GM18505 (cell line): ENCODE data around the gene DNMT3A.
A peak's percentile ranks its signal among the peaks of the same experiment; 100 is the strongest.

Source experiments
- ATAC-seq: cut with Tn5 transposase; IDR thresholded peaks from one replicate; pipeline ENCODE4 v1.9.1; 2021; ENCODE audit not compliant: unreplicated experiment
- POLR2A ChIP-seq: IDR thresholded peaks from 4 replicates; pipeline ENCODE4 v1.6.1; 2011; ENCODE audit warnings: borderline replicate concordance; ENCODE audit not compliant: insufficient read depth, insufficient read length; ENCODE audit errors: extremely low read depth

The DNMT3A gene

DNA sequence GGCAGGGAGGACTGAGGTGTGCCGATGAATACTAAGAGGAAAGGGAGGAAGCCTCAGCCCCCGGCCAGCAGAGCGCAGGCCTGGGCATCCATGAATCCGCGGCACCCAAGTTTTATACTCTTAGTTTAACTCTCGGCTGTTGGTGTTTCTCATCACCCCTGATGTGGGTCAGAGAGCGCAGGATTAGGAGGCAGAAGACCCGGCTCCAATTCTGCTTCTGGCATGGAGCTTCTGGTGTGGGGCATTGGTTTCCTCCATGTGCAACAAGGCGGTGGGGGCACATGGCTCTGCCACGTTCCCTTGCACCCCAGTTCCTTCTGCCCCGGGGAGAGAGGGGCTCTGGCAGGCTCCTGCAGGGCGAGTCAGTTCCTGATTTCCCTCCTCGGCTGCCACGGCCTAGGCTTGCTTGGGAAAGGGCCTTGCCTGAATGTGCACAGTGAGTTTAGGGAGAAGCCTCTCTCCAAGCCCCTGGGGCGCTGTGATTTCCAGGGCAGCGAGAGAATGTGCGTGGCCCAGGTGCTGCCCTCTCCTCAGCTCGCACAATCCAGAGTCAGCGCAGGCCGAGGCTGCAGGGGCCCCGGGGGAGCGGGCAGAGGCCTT, 36.2 kb upstream of the DNMT3A start:
- no peak for ATAC-seq
- no peak for TF ChIP-seq POLR2A

DNA sequence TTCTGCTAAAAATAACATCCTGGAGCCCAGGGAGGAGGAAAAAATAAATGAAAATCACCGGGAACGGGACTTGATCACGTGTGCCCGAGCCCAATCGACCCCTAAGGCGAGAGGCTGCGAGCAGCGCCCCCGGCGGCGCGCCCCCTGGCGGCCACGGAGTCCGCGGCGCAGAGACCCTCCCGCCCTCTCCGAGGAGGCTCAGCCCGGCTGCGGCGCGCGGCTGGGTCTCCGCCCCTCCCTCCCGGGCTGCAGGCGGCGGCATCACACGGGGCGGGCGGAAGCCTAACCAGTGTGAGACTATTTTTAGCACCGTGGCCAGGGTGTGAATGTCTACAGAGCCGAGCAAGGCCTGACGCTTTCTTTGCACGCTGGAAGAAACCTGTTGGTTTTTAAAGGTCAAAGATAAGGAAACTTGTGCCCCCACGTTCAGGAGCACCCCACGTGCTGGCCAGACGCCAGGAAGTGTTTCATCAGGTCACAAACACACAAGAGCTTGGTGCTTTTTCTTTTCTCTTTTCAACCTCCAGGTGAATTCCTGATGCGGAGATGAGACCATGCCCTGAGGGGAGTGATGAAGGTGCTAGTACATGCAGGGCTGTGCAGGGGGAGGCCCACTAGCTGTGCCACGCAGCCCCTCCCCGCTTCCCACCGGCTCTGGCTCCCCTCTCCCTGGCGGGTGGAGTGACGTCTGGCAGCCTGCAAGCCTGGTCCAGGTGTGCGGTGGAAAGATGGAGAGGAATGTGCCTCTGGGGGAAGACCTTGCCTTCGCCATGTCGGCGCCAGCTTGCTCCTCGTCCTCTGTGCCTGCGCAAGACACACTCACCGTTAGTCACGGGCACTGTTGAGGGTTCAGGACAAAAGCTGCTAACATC, 35.3 kb upstream of the DNMT3A start:
- ATAC-seq = peak; percentile 93
- peak; percentile 59 for TF ChIP-seq POLR2A

DNA sequence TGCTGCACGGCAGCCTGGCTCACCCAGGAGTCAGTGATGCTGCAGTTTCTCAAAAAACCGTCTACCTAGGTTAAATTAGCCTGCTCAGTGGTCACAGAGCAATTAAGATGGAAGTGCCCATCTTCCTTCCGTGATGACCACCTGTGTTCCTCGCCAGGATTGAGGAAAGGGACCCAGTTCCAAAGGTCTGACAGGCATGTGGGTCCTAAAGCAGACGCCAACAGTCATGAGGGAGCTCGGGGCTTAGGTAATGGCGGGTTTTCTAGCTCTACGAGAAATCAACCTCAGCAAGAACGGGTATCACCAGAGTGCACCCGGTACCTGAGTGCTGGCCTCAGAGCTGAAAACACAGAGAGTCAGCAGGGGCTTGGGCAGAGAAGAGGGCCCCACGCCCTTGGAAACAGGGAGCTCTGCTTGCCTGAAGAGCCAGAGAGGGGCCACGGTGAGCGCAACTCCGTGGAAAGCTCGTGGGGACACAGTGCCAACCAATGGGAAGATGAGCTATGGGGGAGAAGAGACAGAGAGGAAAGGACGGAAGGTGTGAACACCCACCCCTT, 34.3 kb upstream of the DNMT3A start:
- ATAC-seq = no peak
- TF ChIP-seq POLR2A = no peak

DNA sequence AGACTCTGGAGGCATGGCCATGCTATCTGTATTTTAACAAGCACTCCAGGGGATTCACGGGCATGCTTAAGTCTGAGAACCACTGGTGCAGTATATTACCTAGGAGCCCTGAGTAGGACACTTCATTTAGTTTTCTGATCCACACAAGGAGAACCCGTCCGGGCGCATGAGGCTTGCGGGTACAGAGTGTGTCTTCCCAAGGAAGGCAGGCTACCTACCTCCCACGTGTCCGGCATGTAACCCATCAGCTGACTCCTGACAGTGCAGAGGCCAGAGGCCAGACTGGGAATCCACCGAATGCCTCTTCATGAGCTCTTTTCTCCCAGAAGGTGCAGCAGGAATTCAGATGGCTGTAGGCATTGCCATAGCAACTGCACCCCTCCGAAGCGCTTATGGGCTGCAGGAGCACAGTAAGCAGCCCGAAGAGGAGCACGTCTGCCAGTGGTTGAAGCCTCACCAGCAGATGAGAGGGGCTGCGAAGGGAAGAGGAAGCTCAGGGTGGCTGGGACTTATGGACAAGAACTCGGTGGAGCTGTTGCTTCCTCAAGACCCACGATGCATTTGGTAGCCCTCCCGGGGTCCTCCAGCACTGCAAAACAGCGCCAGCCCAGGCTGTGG, 33.8 kb upstream of the DNMT3A start:
- no peak for ATAC-seq
- TF ChIP-seq POLR2A = no peak

DNA sequence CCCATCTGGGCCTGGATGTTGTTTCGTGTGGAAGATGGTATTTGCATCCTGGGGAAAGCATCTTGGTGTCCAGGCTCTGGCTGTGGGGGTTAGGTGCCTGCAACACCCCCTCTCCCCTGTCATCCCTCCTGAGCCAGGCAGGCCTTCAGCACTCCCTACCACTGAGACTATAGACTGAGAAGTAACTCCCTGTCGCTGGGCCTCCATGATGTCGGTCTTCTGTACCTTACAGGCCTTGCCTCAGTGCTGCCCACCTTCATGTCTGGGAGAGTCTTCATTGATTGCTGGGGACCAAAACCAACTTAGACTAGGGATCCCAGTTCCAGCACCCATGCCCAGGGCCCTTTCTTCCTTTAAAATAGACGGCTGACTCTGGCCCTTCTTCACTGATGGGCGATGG, 33.1 kb upstream of the DNMT3A start:
- TF ChIP-seq POLR2A = no peak
- no peak for ATAC-seq

DNA sequence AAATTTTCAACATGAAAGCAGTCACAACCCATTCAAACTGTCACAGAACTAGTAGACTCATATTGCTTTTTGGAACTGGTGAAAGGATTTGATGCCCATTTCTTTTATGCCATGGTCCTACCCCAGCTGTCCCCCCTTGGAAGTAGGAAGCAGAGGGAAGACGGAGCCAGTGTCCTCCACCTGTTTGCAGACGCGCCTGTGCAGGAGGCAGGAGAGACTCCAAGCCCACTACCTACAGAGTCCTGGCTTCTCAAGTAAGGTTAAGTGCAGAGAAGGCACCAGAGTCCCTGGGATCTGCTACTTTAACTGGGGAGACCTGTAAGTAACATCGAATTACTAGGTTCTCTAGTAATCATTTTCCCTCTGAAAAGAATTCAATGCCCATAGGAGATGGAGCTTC, 32.7 kb upstream of the DNMT3A start:
- TF ChIP-seq POLR2A = no peak
- no peak for ATAC-seq

DNA sequence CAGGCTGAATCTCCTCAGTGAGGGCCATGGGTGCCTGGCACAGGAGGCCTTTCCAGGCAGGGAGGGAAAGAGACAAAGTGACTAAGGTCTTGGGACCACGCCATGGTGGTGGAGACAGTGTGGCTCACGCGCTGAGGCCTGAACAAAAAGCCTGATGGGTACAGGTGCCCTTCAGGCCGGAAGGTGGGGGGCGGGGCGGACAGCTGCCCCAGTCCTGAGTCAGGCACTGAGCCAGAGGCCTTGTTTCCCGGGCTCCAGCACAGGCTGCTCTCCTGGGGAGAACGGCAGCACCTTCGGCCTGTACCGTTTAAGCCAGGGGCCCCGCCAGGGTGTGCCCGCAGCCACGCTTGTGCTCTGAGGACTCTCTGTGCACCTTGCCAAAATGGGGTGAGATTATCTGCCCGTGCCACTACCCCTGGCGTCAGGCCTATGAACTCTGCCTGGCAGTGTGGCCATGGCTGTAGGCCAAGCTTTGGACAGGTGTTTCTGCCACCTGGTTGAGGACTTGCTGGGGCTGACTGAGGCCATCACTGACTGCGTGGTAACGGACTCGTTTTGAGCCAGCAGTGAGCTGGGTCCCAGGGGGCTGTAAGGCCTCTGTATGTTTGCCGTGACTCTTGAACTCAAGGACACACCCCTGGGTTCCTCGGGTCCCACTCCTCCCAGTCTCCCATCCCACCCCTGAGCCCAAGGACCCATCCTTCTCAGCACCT, 31.7 kb upstream of the DNMT3A start:
- TF ChIP-seq POLR2A = no peak
- no peak for ATAC-seq

DNA sequence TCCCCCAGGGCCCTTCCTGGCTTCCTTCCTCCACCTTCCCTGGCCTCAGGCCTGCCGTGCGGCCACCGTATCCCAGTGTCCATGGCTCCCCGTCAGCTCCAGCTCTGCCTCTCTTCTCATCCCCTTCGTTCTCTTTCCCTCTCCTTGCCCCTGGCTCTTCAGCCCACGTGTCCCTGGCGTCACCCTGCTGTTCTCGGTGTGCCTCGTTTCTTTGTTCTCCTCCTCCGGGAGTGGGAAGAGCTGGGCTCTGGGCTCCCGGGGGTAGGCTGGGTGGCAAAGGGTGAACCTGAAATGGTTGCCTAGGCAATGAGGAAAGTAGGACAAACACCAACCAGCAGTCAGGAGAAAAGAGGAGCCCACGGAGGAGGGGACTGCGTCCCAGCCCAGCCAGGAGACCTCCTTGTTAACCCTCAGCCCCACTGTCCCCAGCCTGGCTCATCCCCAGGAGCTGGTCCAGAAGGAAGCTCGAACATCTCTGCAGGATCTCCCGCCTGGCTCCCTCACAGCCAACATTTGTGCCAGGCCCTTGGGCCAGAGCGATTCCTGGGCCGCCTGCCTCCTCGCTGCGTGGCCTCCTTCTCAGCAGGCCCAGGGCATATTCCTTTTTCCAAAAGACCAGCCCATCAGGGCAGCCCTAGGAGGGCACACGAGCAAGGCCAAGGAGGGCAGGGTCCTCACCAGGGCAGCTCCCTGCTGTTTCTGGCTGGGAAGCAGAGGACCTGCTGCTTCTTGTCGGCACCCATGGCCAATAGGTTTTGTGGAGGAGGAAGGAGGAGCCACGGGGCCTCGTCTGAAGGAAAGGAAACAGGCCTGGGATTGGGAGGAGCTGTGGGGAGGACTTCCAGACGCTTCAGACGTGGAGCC, 30.9 kb upstream of the DNMT3A start:
- ATAC-seq = no peak
- no peak for TF ChIP-seq POLR2A

DNA sequence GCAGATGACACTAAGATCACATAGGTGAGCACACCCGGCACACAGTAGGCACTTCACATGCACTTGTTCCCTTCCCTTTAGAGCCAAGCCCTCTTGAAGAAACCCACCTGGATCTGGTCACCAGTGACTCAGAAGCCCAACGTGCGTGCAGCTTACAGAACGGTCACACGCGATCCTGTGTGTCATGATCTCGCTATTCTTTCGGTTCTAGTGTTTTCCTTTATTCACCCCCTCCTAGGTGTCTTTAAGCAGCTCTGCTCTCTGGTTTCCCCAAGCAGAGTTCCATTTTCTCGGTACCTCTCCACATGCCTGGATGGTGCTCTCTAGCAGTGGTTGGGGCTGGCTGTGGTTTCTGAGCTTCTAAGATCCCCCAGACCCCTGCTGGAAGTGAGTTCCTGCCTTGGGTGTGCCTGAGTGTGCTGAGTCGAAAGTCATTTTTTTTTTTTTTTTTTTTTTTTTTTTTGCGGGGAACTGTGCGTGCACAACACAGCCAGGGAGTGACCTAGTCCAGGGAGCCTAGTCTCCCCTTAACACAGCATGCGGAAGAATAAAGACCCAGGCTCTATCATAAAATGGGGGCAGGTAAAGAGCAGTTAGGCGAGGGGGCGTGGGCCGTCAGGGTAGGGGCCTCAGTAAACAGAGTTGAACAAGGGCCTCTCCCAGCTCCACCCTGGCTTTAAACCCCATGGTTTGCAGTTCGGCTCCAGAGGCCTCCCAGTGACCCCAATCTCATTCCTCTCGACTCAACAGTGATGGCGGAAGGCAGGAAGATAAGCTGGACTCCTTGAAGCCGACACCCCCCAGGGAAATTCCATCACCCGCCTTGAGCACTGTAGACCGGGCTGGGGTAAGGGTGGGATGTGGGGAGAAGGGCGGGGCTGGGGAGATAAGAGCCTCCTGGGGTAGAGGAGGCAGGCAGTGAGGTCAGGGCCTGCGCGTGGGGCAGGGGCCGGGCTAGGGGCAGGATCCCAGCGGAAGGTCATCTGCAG, 29.8 kb upstream of the DNMT3A start:
- no peak for ATAC-seq
- no peak for TF ChIP-seq POLR2A

DNA sequence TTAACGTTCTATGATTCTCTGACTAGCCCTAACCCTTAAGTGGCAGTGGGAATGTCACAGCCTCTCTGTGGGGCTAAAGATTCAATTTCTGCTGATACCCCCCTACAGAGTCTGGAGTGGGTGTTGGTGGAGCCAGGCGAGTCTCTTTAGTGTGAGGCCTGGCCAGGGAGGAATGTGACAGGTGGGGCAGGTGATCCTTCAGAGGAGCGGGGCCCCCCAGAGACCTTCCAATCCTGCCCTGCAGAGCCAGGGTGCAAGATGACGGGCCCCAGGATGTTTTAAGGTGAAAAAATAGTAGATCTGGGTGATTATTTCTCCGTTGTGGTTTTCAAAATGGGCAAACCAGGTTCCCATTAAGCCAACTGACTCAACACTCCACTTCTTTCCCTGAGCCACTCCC, 28.2 kb upstream of the DNMT3A start:
- ATAC-seq = no peak
- TF ChIP-seq POLR2A = no peak

DNA sequence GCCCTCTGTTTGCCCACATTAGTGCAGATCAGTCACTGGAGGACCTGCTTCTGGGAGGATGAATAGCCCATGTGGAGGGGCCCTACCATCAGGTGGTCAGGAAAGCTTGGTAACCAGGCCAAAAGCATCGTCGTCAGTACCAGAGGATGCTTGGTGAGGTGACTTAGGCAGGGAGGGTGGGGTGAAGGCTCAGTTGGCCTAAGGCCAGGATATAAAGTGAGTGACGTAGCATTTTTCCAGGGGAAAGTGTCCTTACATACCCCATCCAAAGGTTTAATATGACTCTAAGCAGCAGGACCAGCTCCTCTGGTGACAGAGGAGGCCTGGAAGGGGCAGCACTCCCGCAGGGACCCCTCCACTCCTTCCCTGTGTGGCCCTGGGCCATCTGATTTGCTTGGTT, 27.7 kb upstream of the DNMT3A start:
- no peak for ATAC-seq
- no peak for TF ChIP-seq POLR2A
